NCI-H345 (cell line): ENCODE data around the gene MEN1.

Experiments used
- DNase-seq: peaks from one replicate; lab custom pipeline; 2025; lab: John Stamatoyannopoulos, UW

The MEN1 gene

GRCh38 chr11:64784813-64785581, 25.4 kb downstream of the MEN1 start:
- no peak for DNase-seq

GRCh38 chr11:64778473-64779298, 31.7 kb downstream of the MEN1 start, which contains the start of gene SF1:
SF1 (minus strand) TSS chr11:64778542; CDS start chr11:64778392, 150 bp downstream.
- DNase-seq = peak; percentile 100

DNA sequence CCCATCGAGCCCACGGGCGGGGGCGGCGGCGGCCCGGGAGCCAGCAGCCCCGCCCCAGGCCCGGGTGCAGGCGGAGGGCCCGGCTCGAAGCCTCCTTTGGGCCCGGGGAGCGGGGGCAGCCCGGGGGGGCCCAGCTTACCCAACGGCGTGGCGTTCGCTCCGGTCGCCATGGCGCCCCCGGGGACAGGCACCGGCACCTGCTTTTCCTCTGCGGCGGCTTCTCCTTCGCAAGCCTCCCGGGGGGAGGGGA, 32.2 kb downstream of the MEN1 start:
- DNase-seq = no peak

GRCh38 chr11:64777449-64778222, 32.7 kb downstream of the MEN1 start:
- peak; percentile 86 for DNase-seq

DNA sequence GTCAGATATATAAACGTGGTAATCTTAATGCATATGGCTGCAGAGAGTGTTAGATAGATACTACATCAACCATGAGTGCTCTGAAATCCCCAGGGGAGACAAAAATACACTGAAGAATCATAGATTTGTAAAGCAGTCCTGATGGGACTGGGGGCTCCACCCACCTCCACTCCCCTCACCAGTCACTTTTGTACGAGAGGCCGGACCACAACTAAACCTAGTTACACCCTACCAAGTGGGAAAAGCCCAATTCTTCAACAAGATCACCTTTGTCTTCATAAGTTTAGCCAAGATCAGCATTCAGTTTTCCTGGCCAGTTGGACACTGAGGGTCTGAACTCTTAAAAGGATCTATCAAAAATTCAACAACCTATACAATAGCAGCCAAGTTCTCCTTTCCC, 33.5 kb downstream of the MEN1 start:
- no peak for DNase-seq

DNA sequence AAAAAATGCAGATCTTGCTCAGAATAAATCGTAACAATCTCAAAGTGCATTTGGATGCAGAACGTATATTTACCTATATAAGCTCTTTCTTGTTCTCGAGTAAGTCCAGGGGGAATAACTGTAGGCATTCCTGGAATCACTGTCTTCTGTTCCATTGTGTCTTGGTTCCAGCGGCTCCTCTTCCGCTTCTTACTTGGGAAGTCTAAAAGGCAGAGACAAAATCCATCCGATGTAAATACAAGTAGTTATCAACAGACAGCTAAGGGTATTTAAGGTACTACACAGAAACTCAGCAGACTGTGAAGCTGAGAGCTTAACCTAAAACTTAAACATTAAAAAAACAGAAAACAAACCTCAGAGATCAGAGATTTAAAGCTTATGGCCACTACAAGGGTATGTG, 33.9 kb downstream of the MEN1 start:
- no peak for DNase-seq

GRCh38 chr11:64774144-64774543, 36.2 kb downstream of the MEN1 start:
- DNase-seq = no peak

- DNase-seq = no peak
These were observed 37.9 kb downstream of the MEN1 start for GRCh38 chr11:64772303-64773018.

DNA sequence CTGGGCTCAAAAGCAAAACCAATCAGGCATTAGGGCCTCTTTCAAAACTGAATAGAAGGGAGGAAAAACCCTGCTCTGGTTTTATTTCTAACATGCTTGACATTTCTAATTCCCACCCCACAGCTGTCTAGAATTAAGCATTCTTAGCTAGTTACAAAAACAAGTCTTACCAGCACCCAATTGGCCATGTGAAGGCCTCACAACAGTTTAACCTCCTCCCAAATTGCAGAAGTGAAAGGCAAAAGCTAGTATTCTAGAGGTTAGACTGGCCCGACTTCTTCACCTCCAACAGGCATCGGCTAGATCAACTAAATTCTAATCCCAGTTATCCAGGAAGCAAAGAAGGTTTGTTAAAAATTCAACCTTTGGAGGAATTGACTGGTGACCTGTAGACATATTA, 38.5 kb downstream of the MEN1 start:
- no peak for DNase-seq

DNA sequence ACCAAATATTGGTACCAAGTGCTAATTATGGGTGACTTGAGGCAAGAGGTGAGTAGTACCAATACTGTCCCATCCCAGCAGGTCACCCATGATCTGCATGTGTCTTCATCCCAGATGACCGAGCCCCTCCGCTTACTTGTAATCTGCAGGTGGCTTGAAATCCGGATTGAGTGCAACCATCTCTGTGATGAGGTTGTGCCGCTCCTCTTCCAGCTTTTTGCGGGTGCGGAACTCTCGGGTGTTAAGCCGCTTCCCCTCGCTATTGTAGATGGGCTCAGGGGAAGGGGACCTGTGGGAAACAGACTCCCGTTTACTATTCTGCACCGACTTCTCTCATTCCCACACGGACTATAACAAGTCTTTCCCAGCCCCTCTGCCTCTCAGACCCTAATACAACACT, 40.2 kb downstream of the MEN1 start:
- DNase-seq = no peak

- DNase-seq = no peak
These were observed 41.1 kb downstream of the MEN1 start for GRCh38 chr11:64769283-64769682.

DNA sequence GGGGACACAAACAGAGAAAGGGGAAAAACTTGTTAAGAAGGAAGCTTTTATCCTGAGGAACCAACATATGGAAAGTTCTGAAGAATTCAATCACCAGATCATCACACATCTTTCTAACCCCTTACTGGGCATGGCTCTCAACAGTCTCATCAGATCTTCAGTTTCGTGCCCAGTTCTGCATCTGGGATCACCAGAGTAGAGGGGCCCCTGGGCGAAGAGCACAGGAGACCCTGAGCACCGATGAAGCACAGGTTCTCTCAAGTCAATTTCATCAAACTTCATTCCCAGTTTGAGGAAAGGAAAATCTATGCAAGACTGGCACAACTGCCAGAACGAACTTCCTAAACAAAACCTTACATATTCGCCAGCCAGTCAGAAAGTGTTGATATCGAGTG, 42.1 kb downstream of the MEN1 start:
- no peak for DNase-seq

DNA sequence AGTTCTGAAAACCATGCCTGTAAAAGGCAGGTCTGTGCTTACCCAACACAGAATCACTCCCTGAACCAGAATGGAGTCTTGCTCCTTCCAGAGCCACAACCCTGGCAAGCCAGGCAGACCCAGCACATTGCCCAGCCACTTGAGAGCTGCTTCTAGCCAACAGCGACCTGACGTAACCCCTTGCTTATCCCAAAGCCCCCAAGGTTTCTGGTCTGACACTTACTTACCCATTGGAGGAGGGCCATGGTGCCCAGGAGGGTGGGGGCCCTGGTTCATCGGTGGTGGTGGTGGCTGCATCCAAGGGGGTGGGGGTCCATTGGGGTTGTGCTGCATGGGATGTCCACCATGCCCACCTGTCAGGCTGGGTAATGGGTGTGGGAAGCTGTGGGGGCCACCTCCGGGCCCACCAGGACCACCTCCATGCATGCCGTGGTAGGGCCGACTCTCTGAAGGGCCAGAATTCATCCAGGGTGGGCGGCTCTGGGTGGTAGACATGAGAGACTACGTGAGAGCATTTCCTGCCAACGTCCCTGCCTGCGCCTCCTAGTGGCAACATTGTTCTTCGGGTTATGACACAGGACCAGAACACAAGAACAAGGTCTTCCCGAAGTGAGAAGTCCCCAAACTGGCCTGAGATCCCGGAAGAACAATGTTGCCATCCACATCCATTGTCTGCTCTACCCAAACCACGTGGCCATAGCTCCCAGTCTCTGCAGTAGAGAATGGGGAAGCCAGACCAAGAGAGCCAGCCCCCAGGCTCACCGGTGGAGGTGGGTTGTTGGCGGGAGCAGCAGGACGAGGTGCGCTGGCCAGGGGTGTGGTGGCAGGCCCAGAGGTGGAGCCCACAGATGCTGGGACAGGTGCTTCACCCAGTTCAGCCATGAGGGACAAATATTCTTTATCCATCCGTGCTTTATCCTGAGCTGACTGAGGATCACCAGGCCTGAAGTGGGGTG, 42.7 kb downstream of the MEN1 start:
- peak; percentile 27 for DNase-seq

DNA sequence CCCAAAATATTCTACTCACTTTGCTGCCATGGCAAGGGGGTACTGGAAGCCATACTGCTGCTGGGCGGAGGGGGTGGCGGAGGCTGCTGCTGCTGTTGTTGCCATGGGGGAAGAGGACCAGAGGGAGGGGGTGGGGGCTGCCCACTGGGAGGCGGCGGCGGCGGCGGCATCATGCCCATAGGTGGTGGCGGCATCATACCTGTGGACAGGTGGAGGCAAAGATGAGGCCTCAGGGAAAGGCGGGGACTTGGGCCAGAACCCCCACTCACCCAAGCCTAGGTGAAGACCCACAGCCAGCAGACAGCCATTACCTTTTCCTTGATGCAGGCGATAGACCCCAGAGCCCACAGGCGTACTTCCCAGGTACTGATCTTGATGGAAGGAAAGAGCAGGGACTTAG, 43.5 kb downstream of the MEN1 start:
- DNase-seq = no peak

GRCh38 chr11:64765851-64766665, 44.3 kb downstream of the MEN1 start:
- no peak for DNase-seq

- DNase-seq = no peak
These were observed 45.0 kb downstream of the MEN1 start for GRCh38 chr11:64765291-64765850.

DNA sequence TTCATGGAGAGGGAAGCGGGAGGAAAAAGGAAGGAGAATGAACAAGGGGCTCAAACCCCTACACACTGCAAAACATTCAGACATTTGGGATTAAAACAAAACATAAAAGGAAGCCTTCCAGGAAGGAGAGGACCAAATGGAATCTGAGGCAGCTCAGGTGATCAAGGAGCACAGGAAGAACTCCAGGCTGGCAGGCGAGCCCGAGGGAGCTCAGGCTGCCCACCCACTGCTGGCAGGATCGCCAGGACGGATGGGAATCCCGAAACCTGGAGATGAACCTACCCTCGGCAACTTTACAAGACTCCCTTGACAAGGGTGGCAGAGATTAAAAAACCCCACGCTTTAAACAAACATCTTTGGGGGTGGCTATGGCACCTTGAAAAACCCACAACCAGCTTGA, 45.6 kb downstream of the MEN1 start:
- DNase-seq = no peak

DNA sequence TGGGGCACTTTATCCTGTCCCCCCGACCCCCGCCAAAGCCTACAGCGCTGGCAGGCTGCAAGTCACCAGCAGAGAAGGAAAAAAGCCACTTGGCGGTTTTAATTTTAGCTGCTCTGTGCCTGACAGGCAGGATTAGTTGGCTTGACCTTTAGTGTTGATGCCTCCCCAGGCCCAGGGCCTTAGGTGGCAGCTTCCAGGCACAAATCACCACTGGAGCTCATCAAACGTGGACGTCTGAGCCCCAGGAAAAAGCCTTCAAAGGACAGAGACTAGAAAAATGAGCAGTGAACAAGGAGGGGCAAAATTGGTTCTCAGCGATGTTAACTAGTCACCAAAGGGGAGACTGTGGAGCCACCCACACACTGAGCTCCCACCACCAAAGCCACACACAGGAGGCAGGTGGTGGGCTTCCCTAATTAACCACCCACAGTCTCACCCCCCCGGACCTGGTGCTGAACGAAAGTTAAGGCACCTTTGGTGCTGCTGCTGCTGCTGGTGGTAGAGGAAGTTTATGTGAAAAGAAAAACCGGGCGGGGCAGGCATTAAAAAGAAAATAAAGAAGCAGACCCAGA, 46.2 kb downstream of the MEN1 start:
- no peak for DNase-seq

DNA sequence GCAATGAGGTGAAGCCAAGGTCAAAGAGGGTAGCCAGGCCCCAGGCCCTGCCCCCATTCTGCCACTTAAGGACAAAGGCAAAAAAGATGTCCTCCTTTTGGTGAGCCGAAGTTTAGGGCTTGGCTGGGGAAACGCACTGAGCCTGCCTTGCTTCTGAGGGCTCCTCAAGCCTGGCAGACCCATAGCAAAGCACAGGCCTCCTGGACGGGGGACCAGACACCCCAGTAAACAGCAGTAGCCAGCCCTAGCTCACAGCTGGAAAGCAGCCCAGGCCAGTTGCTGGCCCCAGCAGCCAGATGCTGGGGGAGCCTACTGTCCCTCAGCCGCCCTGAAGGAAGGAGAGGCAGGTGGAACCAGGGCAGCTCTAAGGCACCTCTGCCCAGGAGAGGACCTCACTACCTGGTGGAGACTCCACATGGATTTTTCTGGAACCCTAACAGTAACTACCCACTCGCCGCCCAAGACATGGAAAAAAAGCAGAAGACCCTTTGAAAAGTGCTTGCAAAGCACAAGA, 46.8 kb downstream of the MEN1 start:
- DNase-seq = no peak
